Astrocyte of the cerebellum (primary cell): ENCODE data around the gene ARSI.

Experiments
- DNase-seq: peaks from one replicate; pipeline ENCODE4 v3.0.0-alpha.2; 2011; ENCODE audit warnings: low read depth
- H3K4me3 ChIP-seq: 2 replicates; pipeline ENCODE4 v1.5.1; 2011; ENCODE audit warnings: mild to moderate bottlenecking, low read depth, low read length, moderate library complexity
- CTCF ChIP-seq: IDR thresholded peaks from 2 replicates; pipeline ENCODE4 v1.5.1; 2012; ENCODE audit warnings: low read length, low read depth, moderate library complexity, mild to moderate bottlenecking; ENCODE audit errors: missing control alignments
- in situ Hi-C: cut with HindIII; loops from 2 replicates; pipeline ENCODE4 v1.10.0; 2017; ENCODE audit warnings: low sequenced_read_pairs

ARSI gene

GRCh38 chr5:150258130-150258529 is 44.6 kb downstream of the ARSI start:
- H3K4me3 ChIP-seq = no peak overlapping the region
- no peak for DNase-seq
- no peak for TF ChIP-seq CTCF
- in situ Hi-C loops = no loop called here

GRCh38 chr5:150257424-150257823 is 45.3 kb downstream of the ARSI start:
- DNase-seq = no peak
- H3K4me3 ChIP-seq = no peak overlapping the region
- in situ Hi-C loops = no loop called here
- TF ChIP-seq CTCF = no peak

GRCh38 chr5:150256410-150257064 is 46.2 kb downstream of the ARSI start:
- H3K4me3 ChIP-seq = no peak overlapping the region
- TF ChIP-seq CTCF = peak; percentile 13
- in situ Hi-C loops = no loop called here
- DNase-seq = no peak

- in situ Hi-C loops = no loop called here
Measured at GRCh38 chr5:150255659-150256409, 46.9 kb downstream of the ARSI start.

GRCh38 chr5:150254774-150255173 is 47.9 kb downstream of the ARSI start:
- H3K4me3 ChIP-seq = no peak overlapping the region
- no peak for DNase-seq
- no peak for TF ChIP-seq CTCF
- in situ Hi-C loops = no loop called here

More at GRCh38 chr5:150255659-150256409, 46.9 kb downstream of the ARSI start:
- no peak for TF ChIP-seq CTCF
- H3K4me3 ChIP-seq = no peak overlapping the region
- no peak for DNase-seq

GRCh38 chr5:150254363-150254762 is 48.3 kb downstream of the ARSI start:
- DNase-seq = no peak
- in situ Hi-C loops = no loop called here
- no peak for TF ChIP-seq CTCF
- no peak overlapping the region for H3K4me3 ChIP-seq
